ENCODE results near the gene NMU.
"Not testable (repeated sequence)": the region's sequence is repeated elsewhere in the genome, so short reads cannot be mapped to it uniquely, and the experiment has no call there.

The NMU gene

GRCh38 chr4:55553441-55554201 lies 82.5 kb downstream of the NMU start:
- DNase-seq = no peak

- DNase-seq = not testable (repeated sequence)
Measured at GRCh38 chr4:55551964-55552363, 84.1 kb downstream of the NMU start.

GRCh38 chr4:55549888-55550287 lies 86.2 kb downstream of the NMU start:
- DNase-seq = no peak

DNA sequence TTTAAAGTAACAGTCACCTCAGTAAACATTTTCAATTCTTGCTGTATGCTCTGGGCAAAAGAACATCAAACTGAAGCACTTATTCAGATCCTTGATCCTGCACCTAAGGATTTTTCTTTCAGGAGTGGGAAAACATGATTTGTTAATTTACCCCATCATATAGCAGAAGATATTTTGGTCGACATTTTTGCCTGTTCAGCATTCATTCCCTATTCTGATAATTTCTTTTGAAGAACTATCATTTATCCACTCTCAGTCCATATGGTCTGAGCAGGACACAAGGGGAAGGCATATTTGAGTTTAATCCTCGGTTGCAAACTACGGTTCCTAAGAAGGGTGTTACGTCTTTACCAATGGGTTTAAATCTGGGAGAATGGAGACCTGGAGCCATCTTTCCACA lies 88.2 kb downstream of the NMU start:
- no peak for DNase-seq

DNA sequence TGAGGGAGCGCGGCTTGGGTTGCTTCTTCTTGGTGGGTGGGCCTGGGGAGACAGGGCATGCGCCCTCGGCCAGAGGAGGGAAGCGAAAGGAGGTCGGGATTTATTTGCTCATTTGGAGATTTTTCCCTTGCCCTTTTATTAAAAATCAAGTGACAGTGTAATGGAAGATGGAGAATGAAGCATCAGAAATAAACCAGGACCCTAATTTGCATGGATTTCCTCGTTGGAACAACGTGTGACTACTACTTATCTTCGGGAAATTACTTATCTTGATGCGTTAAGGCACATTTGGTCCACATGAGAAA lies 88.7 kb downstream of the NMU start:
- DNase-seq = no peak

GRCh38 chr4:55546756-55547465 lies 89.2 kb downstream of the NMU start, which contains the start of gene CLOCK:
Gene CLOCK, minus strand, starts transcription at chr4:55546909. Its CDS starts 64,124 bp downstream, at chr4:55482785.
- DNase-seq = peak; percentile 78 to 96

DNA sequence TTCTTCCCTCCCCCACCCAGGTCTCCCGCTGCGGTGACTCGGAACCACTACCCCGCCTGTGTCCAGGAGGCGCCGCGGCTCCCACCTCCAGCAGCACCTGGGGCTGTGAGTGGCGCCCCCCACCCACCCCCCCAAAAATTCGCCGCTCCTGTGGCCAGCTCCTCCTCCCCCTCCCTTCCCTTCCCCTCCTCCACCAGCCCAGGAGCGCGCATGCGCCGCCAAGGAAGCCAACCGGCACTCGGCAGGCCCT lies 89.7 kb downstream of the NMU start:
- DNase-seq = no peak

DNA sequence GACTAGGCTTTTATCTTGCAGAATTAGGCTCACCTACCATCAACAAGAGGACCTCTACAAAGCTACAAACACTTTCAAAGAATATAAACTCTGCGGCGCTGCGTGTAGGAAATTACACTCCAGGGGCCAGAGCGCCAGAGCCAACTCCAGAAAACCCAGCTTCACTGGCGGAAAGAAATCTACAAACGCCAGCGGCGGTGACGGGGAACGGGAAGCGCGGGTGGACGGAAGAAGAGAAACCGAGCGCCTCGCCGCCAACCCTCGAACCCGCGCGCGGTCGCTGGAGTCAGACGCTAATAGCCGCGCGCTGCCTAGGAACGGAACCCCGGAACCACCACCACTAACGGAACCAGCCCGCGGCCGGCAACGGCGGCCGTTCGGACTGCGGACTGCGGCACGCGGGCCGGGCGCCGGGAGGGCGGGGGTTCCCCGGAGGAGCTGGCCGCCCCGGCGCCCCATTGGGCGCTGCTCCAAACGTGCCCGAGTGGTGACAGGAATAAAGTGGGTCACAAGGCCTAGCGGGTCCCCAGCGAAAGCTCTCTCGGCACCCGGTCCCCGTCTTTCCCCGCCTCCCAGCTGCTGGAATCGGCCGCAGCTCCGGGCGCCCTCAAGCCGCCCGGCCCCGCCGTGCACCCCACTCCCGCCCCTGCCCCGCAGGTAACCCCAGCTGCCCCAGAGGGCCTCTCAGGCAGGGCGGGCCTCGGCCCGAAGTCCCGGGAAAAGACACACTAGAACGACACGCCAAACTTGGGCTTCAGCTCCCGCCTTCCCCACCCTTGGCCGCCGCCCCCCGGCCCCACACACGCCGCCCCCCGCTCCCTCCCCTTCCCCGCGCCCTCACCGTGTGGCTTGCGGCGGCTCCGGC lies 90.2 kb downstream of the NMU start:
- peak; percentile 64 to 86 for DNase-seq

All from NCI-H187 (cell line).